Astrocyte of the cerebellum (primary cell): ENCODE measurements around the gene CRCP.
"Not testable (repeated sequence)": the region's sequence is repeated elsewhere in the genome, so short reads cannot be mapped to it uniquely, and the experiment has no call there.

ENCODE experiments used
- DNase-seq: peaks from one replicate; pipeline ENCODE4 v3.0.0-alpha.2; 2011; ENCODE audit warnings: low read depth
- H3K4me3 ChIP-seq: 2 replicates; pipeline ENCODE4 v1.5.1; 2011; ENCODE audit warnings: mild to moderate bottlenecking, low read depth, low read length, moderate library complexity
- CTCF ChIP-seq: IDR thresholded peaks from 2 replicates; pipeline ENCODE4 v1.5.1; 2012; ENCODE audit warnings: low read length, low read depth, moderate library complexity, mild to moderate bottlenecking; ENCODE audit errors: missing control alignments
- in situ Hi-C: cut with HindIII; loops from 2 replicates; pipeline ENCODE4 v1.10.0; 2017; ENCODE audit warnings: low sequenced_read_pairs

CRCP gene

GRCh38 chr7:66146701-66147100, 32.1 kb downstream of the CRCP start:
- H3K4me3 ChIP-seq: no peak overlapping the region
- in situ Hi-C loops: no loop called here
- TF ChIP-seq CTCF: no peak
- no peak for DNase-seq

GRCh38 chr7:66147657-66148056, 33.0 kb downstream of the CRCP start:
- H3K4me3 ChIP-seq, DNase-seq, in situ Hi-C loops: not testable (repeated sequence)

- DNase-seq: peak; percentile 67
- in situ Hi-C loops: no loop called here
- TF ChIP-seq CTCF: no peak
- H3K4me3 ChIP-seq: no peak overlapping the region
Observed at GRCh38 chr7:66150471-66150870, 35.8 kb downstream of the CRCP start.

GRCh38 chr7:66152371-66153191, 37.9 kb downstream of the CRCP start:
- DNase-seq: peak; percentile 68

GRCh38 chr7:66153691-66154090, 39.0 kb downstream of the CRCP start:
- no peak for DNase-seq
- TF ChIP-seq CTCF: no peak
- no peak overlapping the region for H3K4me3 ChIP-seq
- in situ Hi-C loops: no loop called here

More at GRCh38 chr7:66152371-66153191, 37.9 kb downstream of the CRCP start:
- in situ Hi-C loops: no loop called here
- no peak for TF ChIP-seq CTCF
- no peak overlapping the region for H3K4me3 ChIP-seq

GRCh38 chr7:66156035-66156434, 41.4 kb downstream of the CRCP start:
- H3K4me3 ChIP-seq, in situ Hi-C loops, DNase-seq: not testable (repeated sequence)

GRCh38 chr7:66157060-66157459, 42.4 kb downstream of the CRCP start:
- no peak for TF ChIP-seq CTCF
- no peak for DNase-seq
- no peak overlapping the region for H3K4me3 ChIP-seq
- in situ Hi-C loops: no loop called here

GRCh38 chr7:66162622-66163021, 48.0 kb downstream of the CRCP start:
- DNase-seq: no peak
- TF ChIP-seq CTCF: no peak
- no peak overlapping the region for H3K4me3 ChIP-seq
- in situ Hi-C loops: no loop called here
